K562 treated with DMSO at 1 percent for 24 hours (cell line): ENCODE measurements around the gene CACNA2D1. TPM values are rescaled to one million over a fixed set of nuclear protein-coding genes. Genes with fewer than 3 reads are reported as not detected.

Experiments
- total RNA-seq: library from RNA; unstranded; fragments of 300-600 nt; gene quantifications from 2 replicates; pipeline ENCODE4 v1.2.3, GENCODE V29; 2022; ENCODE audit warnings: low read depth; ENCODE audit not compliant: insufficient read depth

The CACNA2D1 gene
- total RNA-seq: not detected in 2 replicates

GRCh38 chr7:82443547-82444219 is at the start of gene CACNA2D1:
Gene CACNA2D1, minus strand, starts transcription at chr7:82443777.

